Breast epithelium (tissue), 4 donors: Measurements from ENCODE around the gene MAML3. TPM values are rescaled to one million over a fixed set of nuclear protein-coding genes. Genes with fewer than 3 reads are reported as not detected.
A peak's percentile ranks its signal among the peaks of the same experiment; 100 is the strongest.

Experiments used
- DNase-seq, 2 donors: peaks; one replicate each; pipeline ENCODE4 v3.0.0-alpha.2; 2019; ENCODE audit warnings: low spot score in 2 of 2
- H3K27ac ChIP-seq, 2 donors: fragments of 200-600 bp; sonication (generic) in 1 of 2; one replicate each; pipeline ENCODE4 v1.5.1; 2016 to 2019; ENCODE audit warnings: mild to moderate bottlenecking in 1 of 2
- H3K27me3 ChIP-seq, 2 donors: fragments of 200-600 bp; sonication (generic) in 1 of 2; one replicate each; pipeline versions ENCODE4 v1.5.1 to v1.6.0; 2017 to 2019; ENCODE audit warnings: control low read depth in 1 of 2, mild to moderate bottlenecking in 1 of 2
- H3K36me3 ChIP-seq: fragments of 200-600 bp; one replicate; pipeline ENCODE4 v1.5.1; 2019
- H3K4me1 ChIP-seq, 2 donors: fragments of 200-600 bp; sonication (generic); one replicate each; pipeline ENCODE4 v1.5.1; 2016 to 2019; ENCODE audit warnings: control low read depth in 1 of 2
- H3K4me3 ChIP-seq, 3 donors: fragments of 200-600 bp; sonication (generic); 1 replicate in 2 of 3; 2 replicates in 1 of 3; pipeline ENCODE4 v1.5.1; 2016 to 2019; ENCODE audit warnings: mild to moderate bottlenecking in 3 of 3, moderate library complexity in 2 of 3
- H3K9me3 ChIP-seq, 2 donors: fragments of 200-600 bp; sonication (generic) in 1 of 2; one replicate each; pipeline ENCODE4 v1.5.1; 2016 to 2019; ENCODE audit warnings: control low read depth in 1 of 2
- CTCF ChIP-seq, 3 donors: fragments of 450-650 bp; IDR thresholded peaks; one replicate each; pipeline ENCODE4 v1.5.1; 2016 to 2017; ENCODE audit warnings: antibody characterized with exemption in 3 of 3, mild to moderate bottlenecking in 3 of 3, moderate library complexity in 3 of 3
- POLR2A ChIP-seq: fragments of 450-650 bp; IDR thresholded peaks from one replicate; pipeline ENCODE4 v1.6.1; 2016; ENCODE audit warnings: antibody characterized with exemption, mild to moderate bottlenecking, moderate library complexity
- POLR2AphosphoS5 ChIP-seq, 3 donors: sonication (generic); formaldehyde crosslinking; IDR thresholded peaks; one replicate each; pipeline ENCODE4 v1.6.1; 2017; ENCODE audit warnings: antibody characterized with exemption in 3 of 3
- intact Hi-C: fragments of 100-400 bp; cut with DNase I; formaldehyde crosslinking; loops from one replicate; pipeline ENCODE4 v1.15.1; 2023; ENCODE audit warnings: low total_unique reads
- total RNA-seq, 3 donors: library from RNA; depleted of rRNA; stranded (reverse); fragments of >200 nt; gene quantifications; one replicate each; pipeline ENCODE4 v1.1.0, GENCODE V29; 2016

MAML3 gene
- total RNA-seq, 3 donors from 2014 or later, result 5.0 to 16.8 (median 11.1) TPM

DNA sequence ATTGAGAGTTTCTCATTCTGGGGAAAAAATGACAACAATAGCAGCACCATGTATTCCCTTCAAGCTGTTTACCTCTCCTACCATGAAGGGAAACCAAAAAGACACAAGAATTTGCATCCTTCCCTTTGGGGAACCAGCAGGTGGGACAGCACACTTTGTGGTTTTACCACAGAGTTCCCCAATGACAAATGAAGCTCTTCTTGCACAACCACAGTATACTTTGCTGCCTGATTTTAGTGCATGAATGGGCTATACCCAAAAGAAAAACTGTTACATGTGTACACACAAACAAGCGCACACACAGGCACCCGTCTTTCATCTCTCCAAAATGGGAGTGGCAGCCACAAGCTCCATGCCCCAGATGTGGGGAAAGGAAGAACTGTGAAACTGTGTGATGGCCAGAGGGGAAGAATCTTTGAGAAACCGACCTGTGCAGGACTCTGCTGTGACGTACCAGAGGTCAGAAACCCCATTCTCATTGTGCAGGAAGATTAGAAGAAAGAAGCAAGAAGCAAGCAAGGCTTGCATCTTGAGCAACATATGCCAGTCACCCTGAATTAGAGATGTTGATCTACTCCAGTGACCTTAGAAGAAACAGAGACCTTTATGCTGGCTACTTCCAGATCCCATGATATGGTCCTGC lies 2.7 kb upstream of the MAML3 start:
- H3K9me3 ChIP-seq, result no peaks in the 10 kb centered on the region
- DNase-seq, result no peak
- H3K36me3 ChIP-seq, result no peaks in the 10 kb centered on the region
- intact Hi-C loops, result no loop called here
- no peak overlapping the region for H3K4me3 ChIP-seq
- TF ChIP-seq CTCF (IDR thresholded peaks at IDR 0.05) (no peak), POLR2A (no peak), POLR2AphosphoS5 (IDR thresholded peaks at IDR 0.05) (no peak)
- H3K27ac ChIP-seq, result no peak overlapping the region
- H3K4me1 ChIP-seq, result peaks cover 0 to 4% of the 10 kb centered on the region in 2 donors
- H3K27me3 ChIP-seq, result no peaks in the 10 kb centered on the region

- no peaks in the 10 kb centered on the region for H3K27me3 ChIP-seq
- peaks cover under 1 to 4% of the 10 kb centered on the region in 2 donors for H3K4me1 ChIP-seq
- H3K4me3 ChIP-seq, result peak overlapping the region; percentile 68 to 79 (median 72)
- H3K27ac ChIP-seq, result peak overlapping the region; percentile 96 to 98
- DNase-seq, result no peak
- intact Hi-C loops, result loop anchor here (5.0 kb wide), 2 partner anchors 107 to 417 kb away; no protein-coding TSS in a partner anchor
- no peaks in the 10 kb centered on the region for H3K36me3 ChIP-seq
- TF ChIP-seq POLR2A (no peak), POLR2AphosphoS5 (IDR thresholded peaks at IDR 0.05) (no peak), CTCF (IDR thresholded peaks at IDR 0.05) (no peak)
- no peaks in the 10 kb centered on the region for H3K9me3 ChIP-seq
These were observed 548 bp upstream of the MAML3 start for GRCh38 chr4:140154572-140154891.

GRCh38 chr4:140153419-140153717 lies 616 bp downstream of the MAML3 start:
- Histone ChIP-seq H3K4me1 (peaks cover 4% of the 10 kb centered on the region in 2 donors), H3K36me3 (no peaks in the 10 kb centered on the region), H3K27ac (peak overlapping the region; percentile 96 to 98), H3K4me3 (peak overlapping the region; percentile 68 to 79 (median 72)), H3K27me3 (no peaks in the 10 kb centered on the region), H3K9me3 (no peaks in the 10 kb centered on the region)
- no peak for DNase-seq
- intact Hi-C loops, result loop anchor here (2.0 to 5.0 kb wide), 3 partner anchors 99 to 416 kb away; no protein-coding TSS in a partner anchor
- no peak for TF ChIP-seq POLR2AphosphoS5 (IDR thresholded peaks at IDR 0.05)
- no peak for TF ChIP-seq CTCF (IDR thresholded peaks at IDR 0.05)
- no peak for TF ChIP-seq POLR2A

DNA sequence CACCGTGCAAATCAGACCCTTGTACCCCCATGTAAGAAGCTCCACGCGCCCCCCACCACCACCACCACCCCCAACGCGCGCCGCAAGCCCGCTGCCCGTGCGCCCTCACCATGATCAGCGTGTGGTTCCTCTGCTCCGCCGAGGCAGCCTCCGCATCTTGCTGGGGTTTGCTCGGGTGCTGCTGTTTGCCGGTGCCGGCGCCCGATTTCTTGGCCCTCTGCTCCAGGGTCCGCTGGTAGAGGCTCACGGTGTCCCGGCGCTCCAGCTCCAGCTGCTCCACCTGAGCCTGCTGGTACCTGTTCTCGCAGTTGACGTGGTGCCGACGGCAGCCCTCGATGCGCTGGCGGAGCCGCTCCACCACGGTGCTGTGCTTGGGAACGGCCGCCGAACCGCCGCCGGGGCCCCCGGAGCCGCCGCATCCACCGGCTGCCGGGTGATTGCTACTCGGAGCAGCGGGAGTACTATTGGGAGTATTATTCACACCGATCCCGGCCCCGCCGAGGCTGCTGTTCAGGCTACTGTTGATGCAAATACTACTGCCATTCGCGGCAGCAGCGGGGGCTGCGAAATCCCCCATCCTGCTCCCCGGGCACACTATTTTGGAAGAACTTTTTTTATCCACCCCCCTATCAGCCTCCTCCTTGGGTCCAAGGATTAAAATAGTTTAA lies 1.1 kb downstream of the MAML3 start:
- Histone ChIP-seq H3K9me3 (no peaks in the 10 kb centered on the region), H3K4me1 (peaks cover 4% of the 10 kb centered on the region in 2 donors), H3K36me3 (no peaks in the 10 kb centered on the region), H3K27ac (peak overlapping the region; percentile 96 to 98), H3K27me3 (no peaks in the 10 kb centered on the region), H3K4me3 (peak overlapping the region; percentile 68 to 79 (median 72))
- no peak for TF ChIP-seq CTCF (IDR thresholded peaks at IDR 0.05)
- TF ChIP-seq POLR2AphosphoS5 (IDR thresholded peaks at IDR 0.05), result peak in 1 of 3 donors; percentile 25
- intact Hi-C loops, result loop anchor here (2.0 to 5.0 kb wide), 3 partner anchors 100 to 416 kb away; no protein-coding TSS in a partner anchor
- DNase-seq, result peak; percentile 57 to 67

DNA sequence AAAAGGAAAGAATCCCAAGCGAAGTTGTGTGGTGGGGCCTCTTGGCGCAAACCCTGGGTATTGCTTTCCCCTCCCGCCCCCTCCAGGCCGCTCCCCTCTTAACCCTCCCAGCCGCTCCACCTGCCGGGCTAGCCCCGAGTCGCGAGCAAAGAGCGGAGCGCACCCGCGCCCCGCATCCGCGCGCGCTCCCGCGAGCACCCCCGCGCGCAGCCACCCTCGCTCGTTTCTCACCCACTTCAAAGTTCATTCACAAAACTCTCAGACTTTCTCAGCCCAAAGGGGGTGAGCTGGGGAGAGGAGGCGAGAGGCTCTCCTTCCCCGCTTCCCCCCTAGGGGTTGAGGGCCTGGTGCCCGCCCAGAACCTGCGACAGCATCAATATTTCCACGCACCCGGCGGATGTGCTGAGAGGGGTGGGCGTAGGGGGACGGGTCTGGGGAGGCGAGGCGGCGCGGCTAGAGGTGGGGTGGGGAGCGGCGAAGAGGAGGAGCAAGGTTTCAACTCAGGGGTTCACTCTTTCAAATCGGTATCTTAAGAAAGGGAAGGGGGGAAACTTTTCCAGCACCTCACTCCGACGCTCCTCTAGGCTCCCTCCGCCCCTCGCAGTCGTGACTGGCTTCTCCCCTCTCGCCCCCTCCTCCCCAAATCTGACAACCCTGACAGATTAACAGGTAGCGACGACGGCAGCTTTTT lies 1.8 kb downstream of the MAML3 start:
- Histone ChIP-seq H3K4me1 (peaks cover 4% of the 10 kb centered on the region in 2 donors), H3K36me3 (no peaks in the 10 kb centered on the region), H3K4me3 (peak overlapping the region; percentile 68 to 79 (median 72)), H3K27me3 (no peaks in the 10 kb centered on the region), H3K27ac (peak overlapping the region; percentile 96 to 98), H3K9me3 (no peaks in the 10 kb centered on the region)
- DNase-seq, result peak in 1 of 2 donors; percentile 77
- no peak for TF ChIP-seq POLR2A
- TF ChIP-seq POLR2AphosphoS5 (IDR thresholded peaks at IDR 0.05), result peak in 2 of 3 donors; percentile 20 to 42
- TF ChIP-seq CTCF (IDR thresholded peaks at IDR 0.05), result peak in 2 of 3 donors; percentile 8 to 17
- intact Hi-C loops, result loop anchor here (2.0 to 5.0 kb wide), 3 partner anchors 101 to 415 kb away; no protein-coding TSS in a partner anchor
